Measurements from ENCODE around the gene TMEM198. TPM values are rescaled to one million over a fixed set of nuclear protein-coding genes. Genes with fewer than 3 reads are reported as not detected.

Gene TMEM198
- total RNA-seq, 2 experiments from 2014 or later = 2.1 to 2.2 TPM

DNA sequence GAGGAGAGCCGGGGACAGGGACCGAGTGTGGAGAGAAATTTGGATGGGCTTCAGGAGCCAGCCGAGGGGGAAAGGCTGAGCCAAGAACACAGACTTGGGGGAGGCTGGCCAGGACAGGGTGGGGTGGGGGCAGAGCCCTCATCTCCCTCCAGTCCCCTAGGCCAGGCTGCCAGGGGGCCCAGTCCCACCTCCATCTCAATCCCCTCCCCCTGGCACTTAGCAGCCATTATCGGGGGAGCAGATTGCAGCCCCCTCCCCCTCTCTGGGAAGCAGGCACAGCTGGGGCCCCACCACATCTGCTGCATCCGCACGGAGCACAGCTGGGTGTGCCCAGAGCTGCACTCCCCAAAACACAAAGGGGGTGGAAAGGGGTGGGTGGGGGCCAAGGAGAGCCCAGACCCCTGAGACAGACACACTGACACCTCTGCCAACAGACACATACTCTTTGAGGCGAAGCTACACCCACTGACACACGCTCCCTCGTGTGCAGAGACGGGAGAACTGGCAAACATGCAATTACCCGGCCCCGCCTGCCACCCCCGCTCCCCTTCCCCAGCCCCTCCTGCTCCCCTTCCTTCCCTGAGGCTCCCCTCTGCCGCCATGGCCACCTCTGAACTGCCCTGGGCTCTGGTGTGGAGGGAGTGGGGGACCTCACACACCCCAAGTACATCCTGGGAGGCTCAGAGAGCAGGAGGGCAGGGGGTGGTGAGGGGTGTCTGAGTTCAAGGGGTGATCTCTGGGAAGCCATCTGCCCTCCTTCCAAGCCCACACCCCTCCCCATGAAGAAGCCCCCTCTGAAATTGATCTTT is 34.7 kb upstream of the TMEM198 start:
- ChIA-PET CTCF (interaction anchor here (0.7 to 7.2 kb wide), 14 partner anchors 11 to 173 kb away, joined by 3 to 86 read pairs (median 9); partner anchors contain the start of gene GMPPA), POLR2A (interaction anchor here (0.7 kb wide), 2 partner anchors 9 to 11 kb away, joined by 3 read pairs; no protein-coding TSS in a partner anchor)
- intact Hi-C loops (cut with micrococcal nuclease) = no loop called here
- TF ChIP-seq CTCF (IDR thresholded peaks at IDR 0.05) = no peak
- ATAC-seq = peak; percentile 45
- Mint-ChIP-seq H3K36me3 (ENCODE audit: low read depth) (peaks cover 23% of the 10 kb centered on the region), H3K27me3 (peaks cover 42% of the 10 kb centered on the region), H3K9me3 (no peaks in the 10 kb centered on the region), H3K4me1 (ENCODE audit: low read depth) (peaks cover 17% of the 10 kb centered on the region), H3K27ac (no peak overlapping the region), H3K4me3 (no peak overlapping the region)
- DNase-seq = no peak

- POLR2A ChIA-PET = interaction anchor here (0.7 to 1.0 kb wide), 3 partner anchors 9 to 12 kb away, joined by 3 to 4 read pairs (median 3); no protein-coding TSS in a partner anchor
- Mint-ChIP-seq H3K27me3 (peaks cover 44% of the 10 kb centered on the region), H3K36me3 (ENCODE audit: low read depth) (peaks cover 15% of the 10 kb centered on the region), H3K9me3 (no peaks in the 10 kb centered on the region), H3K27ac (no peak overlapping the region), H3K4me3 (no peak overlapping the region), H3K4me1 (ENCODE audit: low read depth) (peaks cover 18% of the 10 kb centered on the region)
- peak; percentile 53 for TF ChIP-seq CTCF (IDR thresholded peaks at IDR 0.05)
- peak; percentile 69 for DNase-seq
- peak; percentile 89 for ATAC-seq
- CTCF ChIA-PET = interaction anchor here (0.7 to 7.2 kb wide), 17 partner anchors 10 to 172 kb away, joined by 3 to 86 read pairs (median 7); partner anchors contain the start of gene GMPPA
- intact Hi-C loops (cut with micrococcal nuclease) = no loop called here
These were observed 33.9 kb upstream of the TMEM198 start for GRCh38 chr2:219509780-219510511.

DNA sequence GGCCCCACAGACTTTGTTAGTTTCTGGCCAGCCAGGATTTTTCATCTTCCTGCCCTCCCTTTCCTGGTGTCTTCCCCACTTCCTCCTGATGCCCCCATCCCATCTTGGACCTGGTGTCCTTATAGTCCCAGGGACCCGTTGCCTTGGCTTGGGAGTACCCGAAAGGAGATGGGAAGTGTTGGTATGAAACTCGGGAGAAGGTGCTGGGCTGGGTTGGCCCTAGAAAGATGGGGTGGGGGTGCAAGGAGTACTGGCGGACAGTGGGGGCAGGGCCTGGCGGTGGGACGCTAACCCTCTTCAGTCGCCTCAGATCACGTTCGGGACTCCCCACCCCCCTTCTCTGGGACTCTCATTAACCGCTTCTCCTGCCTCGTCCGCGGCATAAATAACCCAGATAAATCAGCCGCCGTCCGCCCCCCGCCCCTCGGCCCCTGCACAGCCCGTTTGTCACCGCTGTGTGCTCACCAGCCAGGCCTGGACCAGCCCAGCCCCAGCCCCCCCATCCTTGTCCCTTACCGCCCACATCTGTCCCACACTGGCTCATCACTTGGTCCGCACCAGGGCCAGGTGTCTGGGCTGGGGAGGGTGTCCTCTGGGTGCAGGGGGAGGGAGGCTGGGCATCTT is 33.2 kb upstream of the TMEM198 start:
- Mint-ChIP-seq H3K4me1 (ENCODE audit: low read depth) (peaks cover 18% of the 10 kb centered on the region), H3K36me3 (ENCODE audit: low read depth) (peaks cover 9% of the 10 kb centered on the region), H3K27ac (no peak overlapping the region), H3K9me3 (no peaks in the 10 kb centered on the region), H3K27me3 (peaks cover 50% of the 10 kb centered on the region), H3K4me3 (no peak overlapping the region)
- intact Hi-C loops (cut with micrococcal nuclease) = no loop called here
- ChIA-PET CTCF (interaction anchor here (0.8 to 7.2 kb wide), 14 partner anchors 10 to 515 kb away, joined by 3 to 86 read pairs (median 8); partner anchors contain the start of gene GMPPA), POLR2A (interaction anchor here (1.0 to 1.4 kb wide), 2 partner anchors 8 to 12 kb away, joined by 4 read pairs; partner anchors contain the start of gene GMPPA)
- DNase-seq = no peak
- no peak for TF ChIP-seq CTCF (IDR thresholded peaks at IDR 0.05)
- no peak for ATAC-seq

DNA sequence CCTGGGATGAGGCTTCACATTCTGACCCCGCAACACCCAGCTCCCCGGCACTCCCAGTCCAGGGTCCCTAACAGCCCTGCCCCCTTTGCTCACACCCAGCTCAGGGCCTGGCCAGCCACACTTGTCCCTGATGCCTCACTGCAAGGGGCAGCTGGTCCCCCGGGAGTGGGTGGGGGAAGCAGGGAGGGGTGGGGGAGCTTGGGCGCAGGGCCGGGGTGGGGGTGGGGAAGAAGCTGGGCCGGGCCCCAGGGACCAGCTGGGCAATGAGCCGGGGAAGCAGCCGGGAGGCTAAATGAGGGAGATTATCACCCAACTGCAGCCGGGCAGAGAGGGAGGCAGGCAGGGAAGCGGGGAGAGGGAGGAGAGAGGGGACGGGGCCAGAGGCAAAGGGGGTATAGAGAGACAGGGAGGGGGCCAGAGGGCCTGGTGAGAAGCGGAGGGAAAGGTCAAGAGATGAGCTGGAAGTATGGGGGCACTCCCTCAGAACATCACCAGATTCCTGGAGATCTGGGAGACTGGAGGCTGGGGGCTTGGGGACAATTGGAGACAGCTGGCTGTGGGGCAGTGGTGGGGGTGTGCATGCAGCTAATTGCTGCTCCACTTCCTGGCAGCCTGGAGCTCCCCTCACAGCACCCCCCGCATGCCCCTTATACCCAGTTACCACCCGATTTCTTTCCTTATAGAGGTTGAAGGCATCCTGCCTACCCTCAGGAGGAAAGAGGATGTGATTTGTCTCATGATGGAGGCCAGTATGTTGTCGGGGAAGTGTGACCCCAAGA is 32.1 kb upstream of the TMEM198 start:
- POLR2A ChIA-PET = interaction anchor here (1.4 kb wide), 1 partner anchor 13 kb away, joined by 4 read pairs; the partner anchor contains the start of gene GMPPA
- H3K4me3 Mint-ChIP-seq = no peak overlapping the region
- TF ChIP-seq CTCF (IDR thresholded peaks at IDR 0.05) = no peak

More for the DNA sequence above, 32.1 kb upstream of the TMEM198 start:
- DNase-seq (no peak), ATAC-seq (no peak)
- no peak overlapping the region for H3K27ac Mint-ChIP-seq
- CTCF ChIA-PET = interaction anchor here (1.1 to 7.2 kb wide), 5 partner anchors 9 to 516 kb away, joined by 3 to 86 read pairs (median 15); partner anchors contain the start of gene GMPPA
- H3K4me1 Mint-ChIP-seq (ENCODE audit: low read depth) = peaks cover 18% of the 10 kb centered on the region
- peaks cover 61% of the 10 kb centered on the region for H3K27me3 Mint-ChIP-seq
- intact Hi-C loops (cut with micrococcal nuclease) = no loop called here
- H3K9me3 Mint-ChIP-seq = no peaks in the 10 kb centered on the region
- peaks cover under 1% of the 10 kb centered on the region for H3K36me3 Mint-ChIP-seq (ENCODE audit: low read depth)
